CD4-positive, alpha-beta memory T cell (primary cell): Measurements from ENCODE around the gene SGPL1. TPM values are rescaled to one million over a fixed set of nuclear protein-coding genes. Genes with fewer than 3 reads are reported as not detected.

Experiments used
- CTCF ChIA-PET: fragments of 350-600 bp; sonication (Branson Sonifier 250); formaldehyde crosslinking; loops from one replicate; lab custom pipeline; 2021; ENCODE audit warnings: inconsistent platforms; ENCODE audit not compliant: partially characterized antibody; lab: Charles Lee
- POLR2A ChIA-PET: fragments of 350-600 bp; sonication (Branson Sonifier 250); formaldehyde crosslinking; loops from one replicate; lab custom pipeline; 2021; ENCODE audit not compliant: partially characterized antibody; lab: Charles Lee
- DNase-seq, 5 donors: peaks; one replicate each; pipeline versions ENCODE4 v3.0.0 to v3.0.0-alpha.2; 2020 to 2022; ENCODE audit warnings: mixed read lengths in 1 of 5
- H3K27ac ChIP-seq: one replicate; pipeline ENCODE4 v1.7.0; 2013; ENCODE audit warnings: low read depth, low read length
- H3K27me3 ChIP-seq: 2 replicates; pipeline ENCODE4 v1.7.0; 2013; ENCODE audit warnings: mild to moderate bottlenecking, low read length, moderate library complexity; ENCODE audit not compliant: insufficient read depth
- H3K36me3 ChIP-seq: 2 replicates; pipeline ENCODE4 v1.7.0; 2013; ENCODE audit warnings: mild to moderate bottlenecking, low read length, moderate library complexity; ENCODE audit not compliant: insufficient read depth
- H3K4me1 ChIP-seq: 2 replicates; pipeline ENCODE4 v1.7.0; 2013; ENCODE audit warnings: mild to moderate bottlenecking, low read length, moderate library complexity; ENCODE audit not compliant: insufficient read depth
- H3K4me3 ChIP-seq, 2 donors: one replicate each; pipeline ENCODE4 v1.7.0; 2013; ENCODE audit warnings: low read length in 2 of 2, mild to moderate bottlenecking in 1 of 2
- H3K9me3 ChIP-seq, 2 donors: one replicate each; pipeline ENCODE4 v1.7.0; 2013; ENCODE audit warnings: low read length in 2 of 2, control low read depth in 1 of 2; ENCODE audit not compliant: control insufficient read depth in 1 of 2
- H3K27ac Mint-ChIP-seq, 7 donors: one replicate each; pipeline ENCODE4 v1.8.0; 2020 to 2021; ENCODE audit warnings: mixed read lengths in 7 of 7, mild to moderate bottlenecking in 6 of 7, inconsistent platforms in 3 of 7, moderate library complexity in 3 of 7
- H3K27me3 Mint-ChIP-seq, 2 donors: one replicate each; pipeline ENCODE4 v1.8.0; 2020 to 2021; ENCODE audit warnings: mixed read lengths in 2 of 2
- H3K36me3 Mint-ChIP-seq, 2 donors: one replicate each; pipeline ENCODE4 v1.8.0; 2020 to 2021; ENCODE audit warnings: mixed read lengths in 2 of 2, inconsistent platforms in 1 of 2, mild to moderate bottlenecking in 1 of 2
- H3K4me1 Mint-ChIP-seq, 4 donors: one replicate each; pipeline ENCODE4 v1.8.0; 2020 to 2021; ENCODE audit warnings: mixed read lengths in 4 of 4, mild to moderate bottlenecking in 1 of 4
- H3K4me3 Mint-ChIP-seq, 8 donors: one replicate each; pipeline ENCODE4 v1.8.0; 2020 to 2021; ENCODE audit warnings: mixed read lengths in 8 of 8, mild to moderate bottlenecking in 7 of 8, moderate library complexity in 6 of 8, inconsistent platforms in 3 of 8
- H3K9me3 Mint-ChIP-seq, 8 donors: one replicate each; pipeline ENCODE4 v1.8.0; 2020 to 2021; ENCODE audit warnings: mixed read lengths in 8 of 8, mild to moderate bottlenecking in 5 of 8, inconsistent platforms in 3 of 8, moderate library complexity in 1 of 8
- intact Hi-C: fragments of 100-400 bp; cut with micrococcal nuclease; formaldehyde crosslinking; loops from one replicate; pipeline ENCODE4 v1.15.1; 2023
- polyA plus RNA-seq, 2 donors: library from polyadenylated mRNA; unstranded; fragments of 300-500 nt; fragmentation: Illumina TruSeq; gene quantifications; one replicate each; pipeline ENCODE4 v1.2.3, GENCODE V29; 2021
- total RNA-seq, 2 experiments: library from RNA; stranded (reverse); gene quantifications; one replicate each; pipeline ENCODE4 v1.2.3, GENCODE V29; 2021

The SGPL1 gene
- total and polyA plus RNA-seq, 4 experiments from 2014 or later, result 14.3 to 32.2 (median 22.1) TPM

DNA sequence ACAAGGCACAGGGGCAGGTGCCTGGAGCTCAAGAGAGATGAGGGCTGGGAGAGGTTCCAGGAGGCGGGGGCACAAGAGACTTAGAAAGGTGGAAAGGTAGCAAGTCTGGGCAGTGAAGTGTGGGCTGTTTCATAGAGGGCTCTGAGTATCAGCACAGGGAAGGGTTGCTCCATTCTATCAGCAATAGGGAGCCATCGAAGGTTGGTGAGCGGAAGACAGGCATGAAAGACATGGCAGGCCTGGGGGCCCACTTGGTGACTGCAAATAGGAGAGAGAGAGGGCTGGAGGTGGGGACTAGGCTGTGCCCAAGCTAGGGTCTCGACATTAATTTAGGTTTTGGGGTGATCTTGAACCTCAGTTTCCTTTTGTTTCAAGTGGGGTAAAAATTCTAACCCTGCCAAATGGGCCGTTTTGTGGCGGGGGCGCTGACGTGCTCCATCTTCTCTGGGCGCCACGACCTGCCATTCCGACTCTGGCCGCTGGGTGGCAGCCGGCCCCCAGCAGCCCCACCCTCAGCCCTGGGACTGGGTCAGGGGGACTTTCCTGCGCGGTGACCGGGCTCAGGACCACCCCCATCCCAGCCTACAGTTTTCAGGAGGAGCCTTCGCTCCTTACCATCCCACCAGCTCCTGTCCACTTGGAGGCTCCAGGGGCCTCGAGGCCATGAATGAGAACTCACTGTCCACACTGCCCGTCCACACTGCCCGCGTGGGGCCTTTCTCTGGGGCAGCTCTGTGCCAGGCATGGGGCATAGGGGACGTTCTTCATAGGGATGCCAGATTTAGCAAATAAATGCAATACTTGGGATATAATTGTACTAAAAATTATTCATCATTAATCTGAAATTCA, 109.9 kb downstream of the SGPL1 start:
- Mint-ChIP-seq H3K4me1 (peaks cover 0 to 6% (median 5%) of the 10 kb centered on the region in 4 donors), H3K9me3 (no peaks in the 10 kb centered on the region), H3K4me3 (peak overlapping the region in 3 of 8 donors; percentile 14 to 60 (median 48)), H3K27me3 (peaks cover 3 to 18% of the 10 kb centered on the region in 2 donors), H3K27ac (no peak overlapping the region), H3K36me3 (no peaks in the 10 kb centered on the region)
- no peak overlapping the region for H3K4me3 ChIP-seq
- POLR2A ChIA-PET, result no interaction called here
- no peaks in the 10 kb centered on the region for H3K36me3 ChIP-seq
- no peak overlapping the region for H3K27ac ChIP-seq
- peak in 4 of 5 donors; percentile 11 to 36 (median 18) for DNase-seq
- no peaks in the 10 kb centered on the region for H3K9me3 ChIP-seq
- no peaks in the 10 kb centered on the region for H3K4me1 ChIP-seq
- intact Hi-C loops, result no loop called here
- H3K27me3 ChIP-seq, result peaks cover 8% of the 10 kb centered on the region
- CTCF ChIA-PET, result interaction anchor here (0.9 to 2.0 kb wide), 7 partner anchors 9 to 63 kb away, joined by 3 to 12 read pairs (median 3); no protein-coding TSS in a partner anchor

- intact Hi-C loops, result no loop called here
- no peak for DNase-seq
- no peaks in the 10 kb centered on the region for H3K9me3 Mint-ChIP-seq
- Histone ChIP-seq H3K9me3 (no peaks in the 10 kb centered on the region), H3K4me3 (no peak overlapping the region), H3K36me3 (no peaks in the 10 kb centered on the region), H3K27ac (no peak overlapping the region), H3K27me3 (peaks cover 8% of the 10 kb centered on the region), H3K4me1 (no peaks in the 10 kb centered on the region)
- no peak overlapping the region for H3K27ac Mint-ChIP-seq
- peaks cover 3 to 12% of the 10 kb centered on the region in 2 donors for H3K27me3 Mint-ChIP-seq
- H3K4me3 Mint-ChIP-seq, result peak overlapping the region in 1 of 8 donors; percentile 22
- no peaks in the 10 kb centered on the region for H3K36me3 Mint-ChIP-seq
- CTCF ChIA-PET, result interaction anchor here (1.1 to 2.0 kb wide), 2 partner anchors 8 to 26 kb away, joined by 3 to 12 read pairs; no protein-coding TSS in a partner anchor
- H3K4me1 Mint-ChIP-seq, result peaks cover 0 to 6% (median 5%) of the 10 kb centered on the region in 4 donors
- POLR2A ChIA-PET, result no interaction called here
Measured at GRCh38 chr10:70926226-70927000, 110.7 kb downstream of the SGPL1 start.

- CTCF ChIA-PET, result no interaction called here
- H3K27me3 Mint-ChIP-seq, result peaks cover 3 to 5% of the 10 kb centered on the region in 2 donors
- POLR2A ChIA-PET, result no interaction called here
- intact Hi-C loops, result no loop called here
- H3K4me3 Mint-ChIP-seq, result no peak overlapping the region
- DNase-seq, result no peak
- H3K4me1 ChIP-seq, result no peaks in the 10 kb centered on the region
- H3K27ac ChIP-seq, result no peak overlapping the region
- peaks cover 0 to 6% (median 5%) of the 10 kb centered on the region in 4 donors for H3K4me1 Mint-ChIP-seq
- H3K27ac Mint-ChIP-seq, result no peak overlapping the region
- peaks cover 3% of the 10 kb centered on the region for H3K27me3 ChIP-seq
- no peaks in the 10 kb centered on the region for H3K36me3 ChIP-seq
- no peaks in the 10 kb centered on the region for H3K9me3 Mint-ChIP-seq
- no peak overlapping the region for H3K4me3 ChIP-seq
- no peaks in the 10 kb centered on the region for H3K36me3 Mint-ChIP-seq
- no peaks in the 10 kb centered on the region for H3K9me3 ChIP-seq
Measured at GRCh38 chr10:70927189-70927943, 111.6 kb downstream of the SGPL1 start.

GRCh38 chr10:70928140-70928539, 112.4 kb downstream of the SGPL1 start:
- H3K9me3 ChIP-seq, result no peaks in the 10 kb centered on the region
- peaks cover 3 to 5% of the 10 kb centered on the region in 2 donors for H3K27me3 Mint-ChIP-seq
- no peak overlapping the region for H3K4me3 Mint-ChIP-seq
- H3K36me3 ChIP-seq, result no peaks in the 10 kb centered on the region
- peak overlapping the region in 1 of 7 donors; percentile 63 for H3K27ac Mint-ChIP-seq
- H3K27me3 ChIP-seq, result no peaks in the 10 kb centered on the region
- peaks cover 0 to 6% (median 5%) of the 10 kb centered on the region in 4 donors for H3K4me1 Mint-ChIP-seq
- CTCF ChIA-PET, result no interaction called here
- intact Hi-C loops, result no loop called here
- POLR2A ChIA-PET, result no interaction called here
- H3K9me3 Mint-ChIP-seq, result no peaks in the 10 kb centered on the region
- no peaks in the 10 kb centered on the region for H3K36me3 Mint-ChIP-seq
- no peak overlapping the region for H3K4me3 ChIP-seq
- H3K4me1 ChIP-seq, result no peaks in the 10 kb centered on the region
- no peak overlapping the region for H3K27ac ChIP-seq
- no peak for DNase-seq

- H3K36me3 Mint-ChIP-seq, result no peaks in the 10 kb centered on the region
- H3K27me3 Mint-ChIP-seq, result peaks cover 0 to 2% of the 10 kb centered on the region in 2 donors
- Histone ChIP-seq H3K9me3 (no peaks in the 10 kb centered on the region), H3K36me3 (no peaks in the 10 kb centered on the region), H3K27ac (no peak overlapping the region), H3K4me1 (no peaks in the 10 kb centered on the region), H3K4me3 (no peak overlapping the region), H3K27me3 (no peaks in the 10 kb centered on the region)
- H3K9me3 Mint-ChIP-seq, result no peaks in the 10 kb centered on the region
- no peak overlapping the region for H3K27ac Mint-ChIP-seq
- H3K4me1 Mint-ChIP-seq, result peaks cover 0 to 2% (median 2%) of the 10 kb centered on the region in 4 donors
- CTCF ChIA-PET, result no interaction called here
- POLR2A ChIA-PET, result no interaction called here
- intact Hi-C loops, result no loop called here
- no peak overlapping the region for H3K4me3 Mint-ChIP-seq
- DNase-seq, result no peak
Measured at GRCh38 chr10:70930263-70931000, 114.7 kb downstream of the SGPL1 start.
